ENCODE measurements around the gene CPOX. TPM values are rescaled to one million over a fixed set of nuclear protein-coding genes. Genes with fewer than 3 reads are reported as not detected.
"Not testable (repeated sequence)": the region's sequence is repeated elsewhere in the genome, so short reads cannot be mapped to it uniquely, and the experiment has no call there.

CPOX gene
- total RNA-seq, 2 donors from 2014 or later, result 39.4 to 47.0 TPM

DNA sequence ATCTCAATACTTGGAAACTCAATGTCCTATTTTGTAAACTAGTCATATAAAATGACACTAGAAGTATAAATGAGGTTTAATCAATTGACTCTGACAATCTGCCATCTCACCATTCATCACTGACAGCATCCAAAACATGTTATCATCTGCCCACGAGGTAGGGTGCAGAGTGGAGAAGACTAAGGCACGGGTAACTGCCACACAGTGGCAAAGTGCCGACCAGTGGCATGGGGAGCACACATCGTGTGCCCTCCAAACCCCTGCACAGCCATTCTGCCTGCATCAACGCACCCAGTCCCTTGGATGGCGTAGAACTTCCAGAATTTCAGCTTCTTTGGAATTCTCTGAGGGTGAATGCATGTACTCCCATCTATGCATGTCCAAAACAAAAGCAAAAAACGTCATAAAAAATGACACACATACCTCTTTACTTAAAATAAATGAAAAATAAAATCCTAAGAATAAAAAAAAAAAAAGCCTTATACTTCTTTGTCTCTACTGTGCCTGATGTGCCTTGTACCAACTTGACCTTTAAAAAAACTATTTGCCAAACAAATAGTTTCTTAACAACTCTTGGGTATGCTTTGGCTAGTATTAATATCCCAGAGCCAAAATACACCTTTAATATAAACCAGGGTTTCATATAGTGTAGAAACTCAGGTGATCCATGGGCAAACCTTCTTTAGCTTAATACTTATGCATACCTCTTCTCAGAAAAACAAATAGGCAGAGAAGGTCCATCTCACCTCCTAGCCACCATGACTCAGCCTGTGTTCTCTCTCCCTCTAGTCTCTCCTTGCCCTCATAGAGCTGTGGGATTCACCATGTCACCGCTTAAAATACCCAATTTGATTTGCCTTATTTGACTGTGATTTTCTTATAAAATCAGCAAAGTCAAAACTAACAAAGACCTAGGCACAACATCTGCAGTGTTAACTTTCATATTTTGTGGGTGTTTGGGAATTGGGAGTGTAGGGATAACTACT lies 12.7 kb downstream of the CPOX start:
- H3K36me3 Mint-ChIP-seq, result peaks cover 15 to 47% of the 10 kb centered on the region in 2 donors
- H3K27ac Mint-ChIP-seq, result peak overlapping the region in 1 of 2 donors; percentile 25
- DNase-seq (ENCODE audit: low spot score in 2 of 2), result no peak
- peaks cover 0 to 6% of the 10 kb centered on the region in 2 donors for H3K9me3 Mint-ChIP-seq
- peak in 1 of 2 donors; percentile 41 for ATAC-seq

DNA sequence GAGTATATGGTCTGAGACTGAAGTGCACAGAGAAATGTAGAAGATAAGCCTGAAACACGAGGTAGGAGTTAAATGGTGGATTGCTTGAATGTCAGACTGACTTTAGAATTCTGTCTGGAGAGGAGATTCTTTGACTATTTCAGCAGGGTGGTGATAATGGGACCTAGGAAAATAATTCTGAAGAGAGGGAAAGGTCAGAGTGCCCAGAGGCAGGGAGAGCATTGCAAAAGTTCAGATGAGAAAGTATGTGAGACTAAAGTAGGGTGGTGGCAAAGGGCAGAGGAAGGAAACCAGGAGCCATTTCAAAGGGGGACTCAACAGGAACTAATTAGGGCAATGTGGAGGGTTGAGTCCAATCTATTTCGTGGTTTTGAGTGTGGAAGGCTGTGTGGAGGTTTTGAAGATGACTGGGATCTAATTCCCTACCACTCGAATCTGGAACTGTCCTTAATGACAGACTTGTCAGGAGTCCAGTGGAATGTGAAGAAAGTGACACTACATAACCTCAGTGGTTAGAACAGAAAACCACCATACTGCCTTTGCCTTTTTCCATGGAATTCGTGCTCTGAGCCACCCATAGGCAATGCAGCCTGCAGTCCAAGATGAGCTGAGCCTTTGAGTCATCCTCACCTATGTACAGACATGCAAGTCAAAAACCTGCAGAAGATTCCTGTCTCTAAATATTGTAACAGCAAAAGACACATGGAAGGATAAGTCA lies 16.1 kb downstream of the CPOX start:
- H3K27ac Mint-ChIP-seq, result no peak overlapping the region
- DNase-seq (ENCODE audit: low spot score in 2 of 2) (no peak), ATAC-seq (peak in 1 of 2 donors; percentile 59)
- peaks cover 15 to 41% of the 10 kb centered on the region in 2 donors for H3K36me3 Mint-ChIP-seq
- H3K9me3 Mint-ChIP-seq, result peaks cover 0 to 6% of the 10 kb centered on the region in 2 donors

DNA sequence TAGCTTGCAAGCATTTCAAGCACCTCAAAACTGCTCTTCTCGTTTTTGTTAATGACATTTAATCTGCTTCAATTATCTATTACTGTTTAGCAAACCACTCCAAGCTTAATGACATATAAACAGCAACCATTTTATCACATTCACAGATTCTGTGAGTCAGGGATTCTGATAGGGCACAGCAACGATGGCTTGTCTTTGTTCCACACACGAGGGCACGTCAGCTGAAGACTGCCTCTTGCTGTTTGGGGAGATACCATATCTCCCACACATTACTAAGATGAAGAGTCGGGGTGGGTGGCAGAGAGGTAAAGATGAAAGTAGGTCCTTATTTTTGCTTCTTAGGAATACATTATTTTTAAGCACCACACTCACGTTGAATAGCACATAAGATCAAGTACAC lies 19.3 kb downstream of the CPOX start:
- Mint-ChIP-seq H3K27ac (peak overlapping the region; percentile 22 to 84), H3K36me3 (peaks cover 15 to 37% of the 10 kb centered on the region in 2 donors), H3K9me3 (peaks cover 0 to 6% of the 10 kb centered on the region in 2 donors)
- DNase-seq (ENCODE audit: low spot score in 2 of 2), result no peak
- ATAC-seq, result peak; percentile 56 to 87

DNA sequence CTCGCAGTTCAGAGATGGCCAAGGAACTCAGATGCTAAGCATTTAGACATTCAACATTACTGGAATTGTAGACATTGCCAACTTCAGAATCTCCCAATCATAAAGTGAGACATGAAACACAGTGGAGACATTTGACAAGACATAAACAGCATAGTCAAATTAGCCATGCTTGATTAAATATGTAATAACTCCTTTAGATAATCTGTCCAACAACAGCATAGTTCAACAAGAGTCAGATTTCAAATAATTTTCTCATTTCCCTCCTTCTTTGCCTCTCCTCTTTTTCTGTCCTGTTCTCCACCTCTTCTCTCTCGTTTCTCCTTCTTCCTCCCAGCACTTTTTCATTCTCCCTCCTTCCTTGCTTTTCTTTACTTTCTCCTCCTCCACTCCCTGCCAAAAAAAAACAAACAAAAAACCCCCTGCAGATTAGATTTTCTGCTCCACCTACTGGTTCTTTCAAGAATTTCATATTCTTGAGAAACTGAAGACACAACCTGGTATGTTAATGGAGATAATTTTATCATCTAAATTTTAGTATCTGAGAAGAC lies 20.2 kb downstream of the CPOX start:
- peaks cover 17 to 34% of the 10 kb centered on the region in 2 donors for H3K36me3 Mint-ChIP-seq
- peaks cover 0 to 9% of the 10 kb centered on the region in 2 donors for H3K9me3 Mint-ChIP-seq
- DNase-seq (ENCODE audit: low spot score in 2 of 2) (no peak), ATAC-seq (no peak)
- H3K27ac Mint-ChIP-seq, result peak overlapping the region; percentile 33 to 84

DNA sequence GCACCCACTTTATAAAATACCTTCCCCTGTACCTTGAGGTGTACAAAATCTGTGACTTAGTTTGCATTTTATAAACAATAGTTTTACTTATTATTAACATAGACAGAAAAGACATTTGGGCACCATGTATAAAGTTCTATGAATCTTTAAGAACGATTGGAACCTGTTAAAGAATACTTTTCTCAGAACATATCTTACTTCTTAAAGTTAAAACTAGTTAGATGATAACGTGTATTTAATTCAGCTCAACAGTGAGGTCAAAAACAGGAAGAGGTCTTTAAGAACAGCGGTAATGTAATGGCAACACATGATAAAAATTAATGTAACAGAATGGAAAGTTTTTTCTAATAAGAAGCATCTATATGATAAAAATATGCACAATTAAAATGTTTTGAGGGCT lies 25.0 kb downstream of the CPOX start:
- H3K9me3 Mint-ChIP-seq, result peaks cover 0 to 9% of the 10 kb centered on the region in 2 donors
- ATAC-seq, result no peak
- no peak for DNase-seq (ENCODE audit: low spot score in 2 of 2)
- no peak overlapping the region for H3K27ac Mint-ChIP-seq
- H3K36me3 Mint-ChIP-seq, result peaks cover 6 to 23% of the 10 kb centered on the region in 2 donors

DNA sequence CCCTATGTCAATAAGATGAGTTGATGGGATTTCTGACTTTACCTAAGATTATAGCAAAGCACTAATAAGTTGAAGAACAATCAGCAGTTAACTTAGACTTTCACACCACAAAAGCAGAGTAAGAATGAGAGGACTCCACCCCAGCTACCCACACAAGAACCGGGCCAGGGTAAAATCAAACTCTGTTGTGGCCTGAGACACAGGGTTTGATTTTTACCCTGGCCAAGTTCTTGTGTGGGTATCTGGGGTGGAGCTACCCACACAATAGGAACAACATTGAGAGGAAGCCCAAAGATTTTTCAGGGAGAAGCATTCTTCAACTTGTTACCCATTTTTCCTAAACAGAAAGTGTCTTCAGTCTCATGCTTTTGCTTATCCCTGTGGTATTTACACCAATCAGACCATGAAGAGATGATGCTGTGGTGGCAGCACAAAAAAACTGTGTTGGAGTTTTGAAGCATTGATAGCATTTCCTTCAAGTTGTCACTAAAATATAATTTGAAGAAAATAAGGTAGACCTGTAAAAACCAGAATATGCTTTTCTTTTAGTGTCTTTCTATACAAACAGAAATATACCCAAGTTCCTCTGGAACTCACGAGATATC lies 25.6 kb downstream of the CPOX start:
- H3K27ac Mint-ChIP-seq, result no peak overlapping the region
- ATAC-seq, result peak; percentile 59 to 62

DNA sequence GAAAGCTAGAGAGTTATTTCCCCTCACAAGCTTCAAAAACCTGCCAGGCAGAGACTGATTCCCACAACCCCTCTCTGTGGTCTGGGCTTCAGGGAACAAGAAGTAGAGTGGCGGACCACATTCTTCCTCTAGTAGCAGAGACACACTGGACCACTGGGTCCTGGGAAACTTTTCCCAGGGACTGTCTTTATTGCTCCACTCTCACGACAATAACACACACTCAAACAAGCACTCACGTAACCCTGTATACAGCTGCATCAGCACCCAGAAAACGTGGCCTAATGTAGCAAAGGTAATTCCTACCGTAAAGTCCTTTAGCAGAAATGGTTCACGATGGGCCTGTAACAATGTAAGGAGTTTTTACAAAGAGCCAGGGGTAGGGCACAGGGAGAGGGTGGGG lies 27.6 kb downstream of the CPOX start:
- no peak for ATAC-seq
- Mint-ChIP-seq H3K36me3 (peaks cover 9 to 23% of the 10 kb centered on the region in 2 donors), H3K9me3 (peaks cover 0 to 9% of the 10 kb centered on the region in 2 donors), H3K27ac (peak overlapping the region in 1 of 2 donors; percentile 92)
- no peak for DNase-seq (ENCODE audit: low spot score in 2 of 2)

More for the DNA sequence above, 25.6 kb downstream of the CPOX start:
- DNase-seq (ENCODE audit: low spot score in 2 of 2), result no peak
- Mint-ChIP-seq H3K36me3 (peaks cover 6 to 23% of the 10 kb centered on the region in 2 donors), H3K9me3 (peaks cover 0 to 9% of the 10 kb centered on the region in 2 donors)

DNA sequence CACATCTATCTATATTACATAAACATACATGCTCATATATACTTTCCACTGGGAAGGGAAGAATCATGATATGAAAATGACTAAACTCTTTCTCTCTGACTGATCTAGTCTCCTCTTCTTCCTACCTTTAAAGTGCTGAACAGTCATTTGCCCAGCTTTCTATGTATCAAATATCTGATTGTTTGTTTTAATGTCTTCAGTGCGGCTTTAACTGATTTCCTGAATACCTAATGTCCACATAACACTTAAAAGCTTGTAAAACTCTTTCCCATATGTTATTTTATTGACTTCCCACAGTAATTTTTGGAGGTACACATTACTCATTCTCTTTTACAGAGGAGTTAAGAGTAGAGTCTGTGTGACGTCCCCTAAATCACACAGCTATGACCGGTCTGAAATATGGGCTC lies 28.2 kb downstream of the CPOX start:
- DNase-seq (ENCODE audit: low spot score in 2 of 2) (no peak), ATAC-seq (peak; percentile 76 to 79)
- peaks cover 0 to 9% of the 10 kb centered on the region in 2 donors for H3K9me3 Mint-ChIP-seq
- H3K36me3 Mint-ChIP-seq, result peaks cover 10 to 23% of the 10 kb centered on the region in 2 donors
- peak overlapping the region in 1 of 2 donors; percentile 92 for H3K27ac Mint-ChIP-seq

DNA sequence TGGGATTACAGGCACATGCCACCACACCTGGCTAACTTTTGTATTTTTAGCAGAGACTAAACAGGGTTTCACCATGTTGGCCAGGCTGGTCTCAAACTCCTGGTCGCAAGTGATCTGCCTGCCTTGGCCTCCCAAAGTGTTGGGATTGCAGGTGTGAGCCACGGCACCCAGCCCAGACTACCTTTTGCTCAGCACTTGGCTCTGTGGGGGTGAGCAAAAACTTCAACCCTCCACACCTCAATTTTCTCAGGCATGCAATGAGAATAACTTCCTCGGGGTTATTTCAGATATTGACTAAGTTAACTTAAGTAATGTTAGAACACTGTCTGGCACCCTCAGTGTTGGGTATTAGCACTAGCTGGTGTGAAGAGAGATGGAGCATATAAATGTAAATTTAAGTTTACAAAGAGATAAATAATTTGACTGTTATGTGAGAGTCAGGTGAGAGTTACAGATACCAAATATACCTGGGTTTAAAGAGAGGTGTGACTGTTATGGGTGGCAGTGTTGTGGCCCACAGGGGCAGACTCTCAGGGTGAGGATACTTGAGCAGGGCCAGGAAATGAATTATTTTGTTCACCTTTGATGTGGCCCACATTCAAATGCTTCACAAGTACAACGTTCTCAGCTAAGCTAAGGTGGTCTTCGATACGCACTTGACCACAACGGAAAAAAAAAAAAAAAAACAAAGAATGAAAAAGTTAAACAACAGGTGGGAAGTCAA lies 29.0 kb downstream of the CPOX start:
- H3K36me3 Mint-ChIP-seq, result peaks cover 14 to 24% of the 10 kb centered on the region in 2 donors
- no peak for DNase-seq (ENCODE audit: low spot score in 2 of 2)

DNA sequence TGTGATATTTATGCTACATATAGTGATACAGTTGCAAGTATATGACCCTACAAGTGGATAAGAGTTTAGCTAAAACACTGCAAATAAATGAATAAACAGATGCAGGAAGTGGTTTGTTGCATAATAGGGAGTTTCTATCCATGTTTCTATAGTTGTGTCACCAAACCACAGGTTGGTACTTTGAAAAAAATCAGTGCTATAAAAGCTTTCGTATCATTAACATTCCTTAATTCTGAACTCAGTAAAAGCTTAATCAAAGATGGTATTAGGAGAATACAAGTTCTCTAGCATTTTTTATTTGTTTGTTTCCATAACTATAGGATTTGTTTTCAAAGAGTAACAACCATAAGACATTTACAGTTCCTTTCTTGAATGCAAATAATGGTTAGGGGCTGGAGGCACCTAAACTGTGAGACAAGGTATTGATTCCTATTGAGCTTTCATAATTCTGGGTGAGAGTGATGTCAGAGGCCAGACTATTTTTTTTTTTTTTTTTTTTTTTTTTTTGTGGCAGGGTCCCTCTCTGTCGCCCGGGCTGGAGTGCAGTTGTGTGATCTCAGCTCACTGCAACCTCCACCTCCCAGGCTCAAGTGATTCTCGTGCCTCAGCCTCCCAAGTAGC lies 29.6 kb downstream of the CPOX start:
- Mint-ChIP-seq H3K36me3 (peaks cover 10 to 22% of the 10 kb centered on the region in 2 donors), H3K27ac (peak overlapping the region; percentile 65 to 92), H3K9me3 (peaks cover 0 to 14% of the 10 kb centered on the region in 2 donors)
- peak; percentile 4 to 22 for ATAC-seq
- DNase-seq (ENCODE audit: low spot score in 2 of 2), result no peak

More for the DNA sequence above, 29.0 kb downstream of the CPOX start:
- peak overlapping the region; percentile 65 to 92 for H3K27ac Mint-ChIP-seq
- peaks cover 0 to 14% of the 10 kb centered on the region in 2 donors for H3K9me3 Mint-ChIP-seq
- peak; percentile 28 to 53 for ATAC-seq

DNA sequence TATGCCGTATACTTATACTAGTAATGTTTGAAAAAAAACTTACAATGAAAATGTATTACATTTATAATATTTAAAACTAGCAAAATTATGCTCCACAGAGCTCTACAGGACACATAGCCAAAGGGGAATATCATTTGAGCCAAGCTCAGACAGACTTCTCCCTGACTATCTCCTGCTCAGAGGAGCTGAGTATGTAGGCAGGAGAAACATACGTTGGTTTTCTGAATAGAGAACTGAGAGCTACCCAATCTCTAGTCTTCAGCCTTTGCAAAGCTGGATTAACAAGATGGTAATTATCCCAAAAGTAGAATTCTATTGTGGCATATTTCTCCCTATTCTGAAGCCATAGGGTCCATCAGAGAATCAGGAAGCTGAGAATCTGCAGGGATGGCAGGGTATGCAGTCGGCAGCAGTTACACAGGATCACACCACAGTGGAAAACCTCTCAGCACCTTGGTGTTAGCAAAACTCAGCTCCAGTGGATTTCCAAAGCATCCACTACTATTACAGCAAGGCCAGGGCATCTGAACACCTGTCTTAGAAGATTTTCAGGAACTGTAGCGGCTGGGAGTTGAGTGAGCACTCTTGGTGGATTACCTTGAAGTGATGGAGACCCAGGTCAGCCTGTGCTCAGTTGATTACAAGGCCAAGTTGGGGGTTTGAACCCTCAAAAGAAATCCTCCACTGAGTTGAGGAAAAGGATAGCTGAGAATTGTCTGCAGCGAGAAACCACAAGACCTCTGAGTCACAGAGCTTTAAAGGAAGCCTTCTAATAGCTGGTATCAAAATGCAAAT lies 31.5 kb downstream of the CPOX start:
- no peak for ATAC-seq
- H3K9me3 Mint-ChIP-seq, result peaks cover 0 to 10% of the 10 kb centered on the region in 2 donors
- H3K36me3 Mint-ChIP-seq, result peaks cover 10 to 16% of the 10 kb centered on the region in 2 donors
- no peak overlapping the region for H3K27ac Mint-ChIP-seq
- no peak for DNase-seq (ENCODE audit: low spot score in 2 of 2)

DNA sequence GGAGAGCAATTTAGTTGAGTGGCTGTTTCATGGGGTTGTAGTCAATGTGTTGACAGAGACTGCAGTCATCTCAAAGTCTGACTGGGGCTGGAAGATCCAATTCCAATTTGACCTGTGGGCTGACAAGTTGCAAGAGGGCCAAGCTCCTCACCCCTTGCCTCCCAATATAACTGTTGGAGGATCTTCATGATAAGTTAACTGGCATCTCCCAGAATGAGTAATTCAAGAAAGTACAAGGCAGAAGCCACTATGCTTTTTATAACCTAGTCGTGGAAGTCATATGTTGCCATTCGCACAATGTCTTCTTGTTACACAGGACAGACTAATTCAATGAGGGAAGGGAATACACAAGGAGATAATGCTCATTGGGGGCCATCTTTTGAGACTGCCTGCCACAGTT lies 32.5 kb downstream of the CPOX start:
- Mint-ChIP-seq H3K36me3 (peaks cover 12 to 13% of the 10 kb centered on the region in 2 donors), H3K27ac (peak overlapping the region in 1 of 2 donors; percentile 76), H3K9me3 (peaks cover 0 to 5% of the 10 kb centered on the region in 2 donors)
- DNase-seq (ENCODE audit: low spot score in 2 of 2), result no peak
- ATAC-seq, result no peak

DNA sequence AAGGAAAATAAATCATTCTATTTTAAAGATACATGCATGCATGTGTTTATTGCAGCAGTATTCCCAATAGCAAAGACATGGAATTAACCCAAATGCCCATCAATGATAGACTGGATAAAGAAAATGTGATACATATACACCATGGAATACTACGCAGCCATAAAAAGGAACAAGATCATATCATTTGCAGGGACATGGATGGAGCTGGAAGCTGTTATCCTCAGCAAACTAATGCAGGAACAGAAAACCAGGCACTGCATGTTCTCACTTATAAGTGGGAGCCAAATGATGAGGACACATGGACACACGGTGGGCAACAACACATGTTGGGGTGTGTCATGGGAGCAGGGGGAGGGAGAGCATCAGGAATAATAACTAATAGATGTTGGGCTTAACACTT lies 33.6 kb downstream of the CPOX start:
- not testable (repeated sequence) for H3K9me3 Mint-ChIP-seq; ATAC-seq; H3K27ac Mint-ChIP-seq; DNase-seq (ENCODE audit: low spot score in 2 of 2)
- peaks cover 14 to 21% of the 10 kb centered on the region in 2 donors for H3K36me3 Mint-ChIP-seq

DNA sequence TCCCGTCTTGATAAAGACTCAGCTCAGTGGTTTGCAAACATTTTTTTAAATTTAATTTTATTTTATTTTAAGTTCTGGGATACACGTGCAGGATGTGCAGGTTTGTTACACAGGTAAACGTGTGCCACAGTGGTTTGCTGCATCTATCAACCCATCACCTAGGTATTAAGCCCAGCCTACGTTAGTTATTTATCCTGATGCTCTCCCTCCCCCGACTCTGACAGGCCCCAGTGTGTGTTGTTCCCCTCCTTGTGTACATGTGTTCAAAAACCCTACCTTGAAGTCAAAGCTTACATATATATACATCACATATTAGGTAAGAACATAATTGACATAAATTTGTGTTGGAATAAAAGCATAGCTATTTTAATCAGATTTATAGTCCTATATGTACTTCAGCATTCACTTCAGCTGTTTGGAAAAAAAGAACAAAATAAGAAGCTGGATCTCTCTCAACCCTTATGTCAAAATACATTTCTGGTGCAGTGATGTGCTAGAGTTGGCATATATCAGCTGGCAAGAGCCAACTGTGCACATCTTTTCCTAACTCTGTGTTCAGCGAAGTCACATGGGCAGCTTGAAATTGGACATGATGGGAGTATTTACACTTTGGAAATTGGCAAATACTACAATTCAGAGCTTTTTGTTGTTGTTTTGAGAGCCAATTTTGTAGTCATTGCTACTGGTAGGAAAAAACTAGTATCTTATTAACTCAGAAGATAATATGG lies 35.1 kb downstream of the CPOX start:
- ATAC-seq, result no peak

More for the DNA sequence above, 35.1 kb downstream of the CPOX start:
- Mint-ChIP-seq H3K9me3 (peaks cover 3 to 5% of the 10 kb centered on the region in 2 donors), H3K36me3 (peaks cover 19 to 27% of the 10 kb centered on the region in 2 donors), H3K27ac (peak overlapping the region; percentile 89 to 100)
- DNase-seq (ENCODE audit: low spot score in 2 of 2), result no peak
